Spleen (tissue), 11 donors: Measurements from ENCODE around the gene TMEM54. TPM values are rescaled to one million over a fixed set of nuclear protein-coding genes. Genes with fewer than 3 reads are reported as not detected.

ENCODE experiments used
- DNase-seq: peaks from one replicate; pipeline ENCODE4 v3.0.0-alpha.2; 2020
- H3K27ac ChIP-seq, 8 donors: fragments of 200-600 bp; sonication (generic) in 7 of 8; 1 replicate in 4 of 8; 2 replicates in 4 of 8; pipeline versions ENCODE4 v1.5.0 to v1.8.0; 2016 to 2021; ENCODE audit warnings: inconsistent platforms in 4 of 8, mild to moderate bottlenecking in 4 of 8, moderate library complexity in 1 of 8
- H3K27me3 ChIP-seq, 7 donors: fragments of 200-600 bp; sonication (generic) in 6 of 7; replicated peaks in 1 of 7; 1 replicate in 4 of 7; 2 replicates in 3 of 7; pipeline versions ENCODE4 v1.5.0 to v1.8.0; 2016 to 2021; ENCODE audit warnings: inconsistent platforms in 3 of 7, mild to moderate bottlenecking in 1 of 7
- H3K36me3 ChIP-seq, 6 donors: fragments of 200-600 bp; sonication (generic) in 5 of 6; 1 replicate in 4 of 6; 2 replicates in 2 of 6; pipeline versions ENCODE4 v1.5.0 to v1.8.0; 2016 to 2021; ENCODE audit warnings: inconsistent platforms in 2 of 6
- H3K4me1 ChIP-seq, 6 donors: fragments of 200-600 bp; sonication (generic) in 5 of 6; 1 replicate in 3 of 6; 2 replicates in 3 of 6; pipeline versions ENCODE4 v1.5.0 to v1.8.0; 2016 to 2021; ENCODE audit warnings: inconsistent platforms in 3 of 6
- H3K4me3 ChIP-seq, 8 donors: fragments of 200-600 bp; sonication (generic) in 7 of 8; 1 replicate in 4 of 8; 2 replicates in 4 of 8; pipeline versions ENCODE4 v1.5.0 to v1.8.0; 2016 to 2021; ENCODE audit warnings: inconsistent platforms in 4 of 8, mild to moderate bottlenecking in 4 of 8, moderate library complexity in 2 of 8
- H3K9me3 ChIP-seq, 8 donors: fragments of 200-600 bp; sonication (generic) in 7 of 8; 1 replicate in 4 of 8; 2 replicates in 4 of 8; pipeline versions ENCODE4 v1.5.0 to v1.8.0; 2016 to 2021; ENCODE audit warnings: inconsistent platforms in 4 of 8
- POLR2A ChIP-seq, 3 donors: fragments of 450-650 bp; IDR thresholded peaks; one replicate each; pipeline ENCODE4 v1.5.1; 2017; ENCODE audit warnings: antibody characterized with exemption in 3 of 3, mild to moderate bottlenecking in 1 of 3
- POLR2AphosphoS5 ChIP-seq, 3 donors: sonication (generic); formaldehyde crosslinking; IDR thresholded peaks; one replicate each; pipeline ENCODE4 v1.5.1; 2017; ENCODE audit warnings: antibody characterized with exemption in 3 of 3
- WGBS, 5 donors: extraction: QIAGEN DNeasy Blood & Tissue Kit in 3 of 5; methylation state at CpG; one replicate each; pipeline versions ENCODE4 v1.1.5 to v1.1.7; 2013 to 2018; 5-methylcytosine and 5-hydroxymethylcytosine counted together
- intact Hi-C: fragments of 100-400 bp; cut with DNase I; formaldehyde crosslinking; loops from one replicate; pipeline ENCODE4 v1.15.0; 2023; ENCODE audit warnings: low total_unique reads
- polyA plus RNA-seq, 3 donors: library from polyadenylated mRNA; stranded (reverse); fragments of 200-250 nt; gene quantifications; one replicate each; pipeline ENCODE4 v1.2.1, GENCODE V29; 2013
- total RNA-seq, 7 donors: library from RNA; depleted of rRNA in 3 of 7; stranded (reverse); fragments of >200 nt in 3 of 7; fragmentation: NEBNext Ultra II Directional in 4 of 7; extraction: Animal tissue kit (Norgen Biotek cat#: 25700) in 4 of 7; gene quantifications; one replicate each; pipeline versions ENCODE4 v1.1.0 to v1.2.1, GENCODE V29; 2016 to 2021
- TF ChIP-seq, protein P1 (sequence below), 11 experiments: fragments of 200-600 bp in 7 of 11; fragments of 450-650 bp in 4 of 11; sonication (generic) in 4 of 11; IDR thresholded peaks in 8 of 11; conservative IDR thresholded peaks in 3 of 11; 1 replicate in 7 of 11; 2 replicates in 4 of 11; pipeline versions ENCODE4 v1.4.0 to v1.8.0; 2016 to 2021; ENCODE audit warnings: antibody characterized with exemption in 11 of 11, inconsistent platforms in 4 of 11, mild to moderate bottlenecking in 1 of 11
- donor health status: healthy with polysubstance abuse.
- donor health status: DM: no; HTN: no; CAD: no; lungs with moderate emphysema.
- donor health status: DM: no; HTN: no; CAD: no.
- donor health status: Bipolar disorder and iron deficiency.
- donor health status: healthy.
- donor health status: DM: no; HTN: no; CAD: no.
- donor health status: DM: yes; HTN: yes; CAD: no.

TMEM54 gene
- total and polyA plus RNA-seq, 10 donors, result 4.3 to 24.6 (median 11.5) TPM

DNA sequence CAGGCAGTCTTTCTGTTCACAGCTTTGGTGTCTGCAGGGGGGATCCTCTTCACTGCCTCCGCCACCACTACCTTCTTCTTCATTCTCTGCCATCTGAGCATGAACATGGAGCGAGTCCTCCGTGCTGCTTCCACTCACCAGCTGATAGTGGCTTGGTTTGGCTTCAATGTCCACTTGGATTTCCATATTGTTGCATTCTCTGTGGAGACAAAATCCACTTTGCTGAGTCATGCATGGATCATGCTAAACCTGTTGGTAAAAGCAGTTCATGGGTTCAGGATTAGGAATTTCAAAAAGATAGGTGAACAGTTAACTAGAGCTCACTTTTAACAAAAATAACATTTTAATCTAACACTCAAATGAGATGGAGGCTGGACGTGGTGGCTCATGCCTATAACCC, 35.9 kb upstream of the TMEM54 start:
- intact Hi-C loops, result loop anchor here (10.0 kb wide), 2 partner anchors 68 to 148 kb away; partner anchors contain the start of gene AZIN2
- 87 to 100% (median 97%) methylated on average over 4 of the region's 4 CpGs for WGBS, 5 donors
- Histone ChIP-seq H3K4me1 (peaks cover 0 to 38% (median 19%) of the 10 kb centered on the region in 6 donors), H3K4me3 (no peak overlapping the region), H3K36me3 (peaks cover 2 to 82% (median 63%) of the 10 kb centered on the region in 6 donors), H3K27me3 (no peaks in the 10 kb centered on the region), H3K9me3 (no peaks in the 10 kb centered on the region), H3K27ac (no peak overlapping the region)
- TF ChIP-seq, protein P1, sequence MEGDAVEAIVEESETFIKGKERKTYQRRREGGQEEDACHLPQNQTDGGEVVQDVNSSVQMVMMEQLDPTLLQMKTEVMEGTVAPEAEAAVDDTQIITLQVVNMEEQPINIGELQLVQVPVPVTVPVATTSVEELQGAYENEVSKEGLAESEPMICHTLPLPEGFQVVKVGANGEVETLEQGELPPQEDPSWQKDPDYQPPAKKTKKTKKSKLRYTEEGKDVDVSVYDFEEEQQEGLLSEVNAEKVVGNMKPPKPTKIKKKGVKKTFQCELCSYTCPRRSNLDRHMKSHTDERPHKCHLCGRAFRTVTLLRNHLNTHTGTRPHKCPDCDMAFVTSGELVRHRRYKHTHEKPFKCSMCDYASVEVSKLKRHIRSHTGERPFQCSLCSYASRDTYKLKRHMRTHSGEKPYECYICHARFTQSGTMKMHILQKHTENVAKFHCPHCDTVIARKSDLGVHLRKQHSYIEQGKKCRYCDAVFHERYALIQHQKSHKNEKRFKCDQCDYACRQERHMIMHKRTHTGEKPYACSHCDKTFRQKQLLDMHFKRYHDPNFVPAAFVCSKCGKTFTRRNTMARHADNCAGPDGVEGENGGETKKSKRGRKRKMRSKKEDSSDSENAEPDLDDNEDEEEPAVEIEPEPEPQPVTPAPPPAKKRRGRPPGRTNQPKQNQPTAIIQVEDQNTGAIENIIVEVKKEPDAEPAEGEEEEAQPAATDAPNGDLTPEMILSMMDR (IDR thresholded peaks at IDR 0.05 in 8 of 11, conservative IDR thresholded peaks at IDR 0.05 in 3 of 11), result no peak
- TF ChIP-seq POLR2A (IDR thresholded peaks at IDR 0.05) (no peak), POLR2AphosphoS5 (IDR thresholded peaks at IDR 0.05) (no peak)
- no peak for DNase-seq

DNA sequence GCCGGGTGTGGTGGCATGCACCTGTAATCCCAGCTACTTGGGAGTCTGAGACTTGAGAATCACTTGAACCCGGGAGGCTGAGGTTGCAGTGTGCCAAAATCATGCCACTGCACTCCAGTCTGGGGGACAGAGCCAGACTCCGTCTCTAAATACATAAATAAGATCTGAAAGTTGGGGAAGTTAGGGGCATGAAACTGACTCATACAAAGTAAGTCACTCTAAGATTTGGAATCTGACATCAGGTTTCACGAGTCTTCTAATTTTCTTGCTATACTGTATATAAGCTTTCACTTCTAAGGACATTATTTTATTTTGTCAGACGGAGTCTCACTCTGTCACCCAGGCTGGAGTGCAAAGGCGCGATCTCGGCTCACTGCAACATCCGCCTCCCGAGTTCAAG, 33.3 kb upstream of the TMEM54 start:
- H3K4me1 ChIP-seq, result peaks cover 0 to 23% (median 12%) of the 10 kb centered on the region in 6 donors
- intact Hi-C loops, result loop anchor here (10.0 kb wide), 2 partner anchors 70 to 150 kb away; partner anchors contain the start of gene AZIN2
- no peak for DNase-seq
- WGBS, 5 donors, result 86 to 96% (median 93%) methylated on average over 10 of the region's 10 CpGs
- no peaks in the 10 kb centered on the region for H3K9me3 ChIP-seq
- H3K27me3 ChIP-seq, result no peaks in the 10 kb centered on the region
- peaks cover 0 to 56% (median 43%) of the 10 kb centered on the region in 6 donors for H3K36me3 ChIP-seq
- no peak overlapping the region for H3K4me3 ChIP-seq
- H3K27ac ChIP-seq, result peak overlapping the region in 4 of 8 donors; percentile 38 to 61 (median 46)
- TF ChIP-seq, protein P1 (IDR thresholded peaks at IDR 0.05 in 8 of 11, conservative IDR thresholded peaks at IDR 0.05 in 3 of 11), result no peak
- TF ChIP-seq POLR2AphosphoS5 (IDR thresholded peaks at IDR 0.05) (no peak), POLR2A (IDR thresholded peaks at IDR 0.05) (no peak)

DNA sequence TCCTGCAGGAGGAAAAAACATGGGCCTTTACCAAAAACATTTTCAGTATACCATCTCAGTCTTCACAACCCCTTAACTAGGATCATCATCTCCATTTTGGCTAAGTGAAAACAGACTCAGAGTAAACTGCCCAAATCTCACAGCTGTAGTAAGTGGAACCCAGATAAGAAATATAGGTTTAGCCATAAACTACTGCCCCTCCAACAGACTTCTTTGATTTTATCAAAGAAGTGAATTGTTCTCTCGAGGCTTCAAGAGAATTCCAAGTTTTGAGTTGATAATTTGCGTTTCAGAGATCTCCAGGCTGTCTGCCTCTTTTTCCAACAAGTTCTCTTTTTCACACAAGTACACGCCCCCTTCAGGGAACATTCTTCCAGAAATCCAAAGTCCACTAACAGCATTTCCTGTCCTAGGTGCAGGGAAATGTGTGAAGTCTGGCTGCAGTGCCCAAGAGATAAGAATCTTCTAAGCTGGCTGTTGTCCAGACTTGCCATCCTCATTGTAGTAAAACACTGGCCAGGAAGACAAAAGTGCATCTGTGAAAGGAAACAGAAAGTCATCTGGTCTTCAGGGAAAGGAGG, 32.6 kb upstream of the TMEM54 start:
- H3K9me3 ChIP-seq, result no peaks in the 10 kb centered on the region
- H3K4me3 ChIP-seq, result no peak overlapping the region
- peak overlapping the region in 5 of 8 donors; percentile 38 to 61 (median 49) for H3K27ac ChIP-seq
- H3K27me3 ChIP-seq, result no peaks in the 10 kb centered on the region
- peaks cover 0 to 49% (median 36%) of the 10 kb centered on the region in 6 donors for H3K36me3 ChIP-seq
- intact Hi-C loops, result loop anchor here (2.0 to 10.0 kb wide), 3 partner anchors 71 to 151 kb away; partner anchors contain the start of gene AZIN2
- WGBS, 5 donors, result 51 to 66% (median 60%) methylated on average over 3 of the region's 3 CpGs
- H3K4me1 ChIP-seq, result peaks cover 0 to 16% (median 12%) of the 10 kb centered on the region in 6 donors
- TF ChIP-seq, protein P1 (IDR thresholded peaks at IDR 0.05 in 8 of 11, conservative IDR thresholded peaks at IDR 0.05 in 3 of 11), result peak in 2 of 11 experiments; percentile 10 to 22
- peak in 1 of 3 donors; percentile 59 for TF ChIP-seq POLR2AphosphoS5 (IDR thresholded peaks at IDR 0.05)
- no peak for TF ChIP-seq POLR2A (IDR thresholded peaks at IDR 0.05)
- DNase-seq, result no peak

DNA sequence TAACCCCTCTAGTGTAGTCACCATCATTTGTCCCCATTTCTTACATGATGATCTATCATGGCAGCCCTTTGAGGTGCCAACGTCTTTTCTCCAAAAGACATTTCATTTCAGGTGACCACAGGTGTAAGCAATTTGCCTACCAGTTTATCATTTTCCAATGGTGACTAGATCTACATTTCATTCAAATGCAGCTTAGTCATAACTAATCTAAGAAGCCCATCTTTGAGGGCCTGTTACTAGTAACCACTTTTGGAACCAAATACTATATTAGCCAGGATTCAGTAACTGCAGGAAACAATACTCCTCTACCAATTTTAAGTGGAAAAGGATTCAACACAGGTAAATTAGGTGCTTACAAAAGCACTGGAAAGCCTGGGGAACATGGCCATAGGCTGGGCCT, 30.6 kb upstream of the TMEM54 start:
- intact Hi-C loops, result loop anchor here (2.0 to 10.0 kb wide), 3 partner anchors 73 to 153 kb away; partner anchors contain the start of gene AZIN2
- H3K4me1 ChIP-seq, result peaks cover 0 to 16% (median 12%) of the 10 kb centered on the region in 6 donors
- peaks cover 0 to 29% (median 16%) of the 10 kb centered on the region in 6 donors for H3K36me3 ChIP-seq
- no peaks in the 10 kb centered on the region for H3K9me3 ChIP-seq
- H3K4me3 ChIP-seq, result no peak overlapping the region
- no peak for DNase-seq
- WGBS, 5 donors, result 74 to 93% (median 80%) methylated on average over 1 of the region's 1 CpG
- TF ChIP-seq POLR2A (IDR thresholded peaks at IDR 0.05) (no peak), POLR2AphosphoS5 (IDR thresholded peaks at IDR 0.05) (no peak)
- TF ChIP-seq, protein P1 (IDR thresholded peaks at IDR 0.05 in 8 of 11, conservative IDR thresholded peaks at IDR 0.05 in 3 of 11), result no peak
- no peak overlapping the region for H3K27ac ChIP-seq
- peaks cover 0 to 2% (median 0%) of the 10 kb centered on the region in 7 donors for H3K27me3 ChIP-seq
